GM23338 (cell line): ENCODE measurements around the gene DLX2. TPM values are rescaled to one million over a fixed set of nuclear protein-coding genes. Genes with fewer than 3 reads are reported as not detected.

Experiments used
- ATAC-seq: fragments of 200-7000 bp; cut with Tn5 transposase; 3 replicates; pipeline ENCODE4 v1.9.1; 2020
- DNase-seq: peaks from one replicate; pipeline ENCODE4 v3.0.0-alpha.2; 2015; ENCODE audit warnings: low spot score
- H2AFZ ChIP-seq: fragments of 200-600 bp; sonication (generic); 2 replicates; pipeline ENCODE4 v1.8.0; 2016; ENCODE audit warnings: antibody characterized with exemption, mild to moderate bottlenecking, moderate library complexity
- H3F3A ChIP-seq: fragments of 200-600 bp; sonication (generic); replicated peaks from 2 replicates; pipeline ENCODE4 v1.8.0; 2017; ENCODE audit warnings: antibody characterized with exemption, mixed run types, low read depth
- H3K27ac ChIP-seq: fragments of 200-600 bp; sonication (generic); 2 replicates; pipeline ENCODE4 v1.6.1; 2016; ENCODE audit warnings: low read depth
- H3K27me3 ChIP-seq: fragments of 200-600 bp; sonication (generic); 2 replicates; pipeline ENCODE4 v1.8.0; 2016; ENCODE audit warnings: mild to moderate bottlenecking, mixed run types, moderate library complexity; ENCODE audit not compliant: insufficient read depth
- H3K36me3 ChIP-seq: fragments of 200-600 bp; sonication (generic); 2 replicates; pipeline ENCODE4 v1.8.0; 2016; ENCODE audit warnings: mild to moderate bottlenecking; ENCODE audit not compliant: insufficient read depth
- H3K4me1 ChIP-seq: fragments of 200-600 bp; sonication (generic); 2 replicates; pipeline ENCODE4 v1.8.0; 2016; ENCODE audit warnings: mild to moderate bottlenecking, moderate library complexity; ENCODE audit not compliant: insufficient read depth
- H3K4me2 ChIP-seq: fragments of 200-600 bp; sonication (generic); 2 replicates; pipeline ENCODE4 v1.7.1; 2017; ENCODE audit warnings: mixed run types
- H3K4me3 ChIP-seq: fragments of 200-600 bp; sonication (generic); 2 replicates; pipeline ENCODE4 v1.6.1; 2016; ENCODE audit warnings: mixed run types
- H3K79me2 ChIP-seq: fragments of 200-600 bp; sonication (generic); replicated peaks from 2 replicates; pipeline ENCODE4 v1.8.0; 2017; ENCODE audit warnings: mild to moderate bottlenecking; ENCODE audit not compliant: insufficient read depth
- H3K9me2 ChIP-seq: fragments of 200-600 bp; sonication (generic); 2 replicates; pipeline ENCODE4 v1.8.0; 2017; ENCODE audit not compliant: insufficient read depth
- H4K20me1 ChIP-seq: fragments of 200-600 bp; sonication (generic); replicated peaks from 2 replicates; pipeline ENCODE4 v1.8.0; 2017; ENCODE audit warnings: mild to moderate bottlenecking; ENCODE audit not compliant: insufficient read depth
- H3K27ac Mint-ChIP-seq: 2 replicates; pipeline ENCODE4 v1.8.0; 2020; ENCODE audit warnings: inconsistent platforms, mild to moderate bottlenecking, moderate library complexity, mixed read lengths
- H3K27me3 Mint-ChIP-seq: 3 replicates; pipeline ENCODE4 v1.8.0; 2022; ENCODE audit warnings: low read depth, mild to moderate bottlenecking, moderate library complexity, mixed read lengths, inconsistent platforms; ENCODE audit not compliant: insufficient read depth, poor library complexity
- H3K36me3 Mint-ChIP-seq: 3 replicates; pipeline ENCODE4 v1.8.0; 2021; ENCODE audit warnings: low read depth, mild to moderate bottlenecking, inconsistent platforms, moderate library complexity, mixed read lengths
- H3K4me1 Mint-ChIP-seq: 3 replicates; pipeline ENCODE4 v1.8.0; 2020; ENCODE audit warnings: mild to moderate bottlenecking, inconsistent platforms, mixed read lengths
- H3K4me3 Mint-ChIP-seq: 3 replicates; pipeline ENCODE4 v1.8.0; 2021; ENCODE audit warnings: moderate library complexity, mild to moderate bottlenecking, inconsistent platforms, mixed read lengths
- H3K9me3 Mint-ChIP-seq: 3 replicates; pipeline ENCODE4 v1.8.0; 2020; ENCODE audit warnings: moderate library complexity, mild to moderate bottlenecking, inconsistent platforms, mixed read lengths
- CREB1 ChIP-seq: fragments of 250-450 bp; sonication (Bioruptor Pico); IDR thresholded peaks from 2 replicates; pipeline ENCODE4 v1.5.0; 2020; ENCODE audit warnings: low read depth, mild to moderate bottlenecking, moderate library complexity
- CTCF ChIP-seq, 2 experiments: fragments of 200-600 bp in 1 of 2; sonication (generic) in 1 of 2; conservative IDR thresholded peaks; 2 replicates each; pipeline versions ENCODE4 v1.5.1 to v1.6.1; 2016 to 2017; ENCODE audit warnings: antibody characterized with exemption in 2 of 2, low read depth in 2 of 2, mild to moderate bottlenecking in 2 of 2, moderate library complexity in 1 of 2
- EZH2 ChIP-seq: fragments of 200-600 bp; sonication (generic); IDR thresholded peaks from one replicate; pipeline ENCODE4 v1.8.0; 2017; ENCODE audit warnings: antibody characterized with exemption, mild to moderate bottlenecking, low read depth; ENCODE audit not compliant: unreplicated experiment
- NANOG ChIP-seq: IDR thresholded peaks from 2 replicates; pipeline ENCODE4 v1.6.1; 2016; ENCODE audit warnings: antibody characterized with exemption, borderline replicate concordance
- REST ChIP-seq: IDR thresholded peaks from one replicate; pipeline ENCODE4 v1.6.1; 2018; ENCODE audit warnings: antibody characterized with exemption; ENCODE audit not compliant: unreplicated experiment
- STAT1 ChIP-seq: IDR thresholded peaks from one replicate; pipeline ENCODE4 v1.6.1; 2016; ENCODE audit warnings: antibody characterized with exemption; ENCODE audit not compliant: unreplicated experiment
- polyA plus RNA-seq: library from polyadenylated mRNA; unstranded; fragments of >200 nt; fragmentation: Nextera tagmentation; extraction: Ambion mirVana; gene quantifications from 2 replicates; pipeline ENCODE4 v1.2.1, GENCODE V29; 2016
- total RNA-seq: library from RNA; depleted of rRNA; stranded (reverse); fragments of >200 nt; shearing (Covaris generic); gene quantifications from 2 replicates; pipeline ENCODE4 v1.2.3, GENCODE V29; 2014

Gene DLX2
- total and polyA plus RNA-seq, 2 experiments from 2014 or later, result 0.08 to 0.24 TPM

- TF ChIP-seq EZH2 (peak; percentile 66), STAT1 (no peak)
- Histone ChIP-seq H3K79me2 (no peaks in the 10 kb centered on the region), H3K9me2 (no peaks in the 10 kb centered on the region), H2AFZ (peak overlapping the region; percentile 59; the same call in 1 of the 2 replicates), H3K4me1 (peaks cover 37% of the 10 kb centered on the region), H3F3A (peaks cover 43% of the 10 kb centered on the region; the same call in 1 of the 2 replicates), H3K36me3 (no peaks in the 10 kb centered on the region), H3K4me3 (peak overlapping the region; percentile 52), H3K27ac (no peak overlapping the region), H4K20me1 (peaks cover 16% of the 10 kb centered on the region; the same call in 1 of the 2 replicates), H3K4me2 (peak overlapping the region; percentile 80), H3K27me3 (peaks cover 98% of the 10 kb centered on the region)
- Mint-ChIP-seq H3K9me3 (peaks cover 3% of the 10 kb centered on the region; the same call in 1 of the 3 replicates), H3K4me1 (peaks cover 47% of the 10 kb centered on the region), H3K36me3 (peaks cover 3% of the 10 kb centered on the region; the same call in 1 of the 3 replicates), H3K4me3 (peak overlapping the region; percentile 65), H3K27me3 (peaks cover 96% of the 10 kb centered on the region), H3K27ac (no peak overlapping the region)
- DNase-seq (peak; percentile 42), ATAC-seq (no peak)
Observed at GRCh38 chr2:172105471-172106107, 2.9 kb upstream of the DLX2 start.

DNA sequence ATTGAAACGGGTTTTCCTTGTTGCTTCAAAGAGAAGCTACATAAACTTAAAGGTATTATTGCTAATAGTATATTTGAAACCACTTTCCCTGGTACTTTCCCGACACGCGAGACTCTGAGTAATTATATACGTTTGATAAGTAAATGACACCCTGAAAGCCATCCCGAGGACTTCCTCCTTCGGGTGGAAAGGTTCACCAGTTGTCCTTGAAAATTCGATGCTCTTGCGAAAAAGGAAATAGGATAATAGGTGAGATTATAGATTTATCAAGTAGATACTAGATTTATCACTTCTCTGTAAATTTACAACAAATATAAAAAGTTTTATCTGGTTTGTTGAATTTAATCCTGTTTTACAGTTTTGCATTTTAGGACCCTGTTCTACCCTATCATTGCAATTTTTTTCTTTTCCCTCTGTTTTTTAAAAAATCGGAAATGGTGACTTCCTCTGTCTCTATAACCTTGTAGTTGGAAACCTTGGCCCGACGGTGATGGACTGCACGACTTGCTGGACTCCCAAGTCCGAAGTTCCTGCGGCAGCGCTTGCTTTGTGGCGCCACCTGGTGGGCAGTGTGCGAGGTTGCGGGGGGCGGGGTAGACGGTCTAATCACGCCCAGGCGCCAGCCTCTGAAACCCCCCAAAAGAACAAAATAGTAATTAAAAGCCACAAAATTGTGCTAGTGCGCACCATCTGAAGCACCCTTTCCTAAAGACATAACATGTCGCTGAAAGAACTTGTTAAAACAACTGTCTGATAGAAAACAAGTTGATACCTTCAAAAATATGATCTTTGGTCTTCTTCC is 972 bp upstream of the DLX2 start:
- Histone ChIP-seq H3K4me1 (peaks cover 38% of the 10 kb centered on the region), H3K79me2 (no peaks in the 10 kb centered on the region), H3F3A (peaks cover 34% of the 10 kb centered on the region; the same call in 1 of the 2 replicates), H2AFZ (no peak overlapping the region), H3K27ac (no peak overlapping the region), H3K4me3 (peak overlapping the region; percentile 62), H4K20me1 (peaks cover 20% of the 10 kb centered on the region; the same call in 1 of the 2 replicates), H3K36me3 (no peaks in the 10 kb centered on the region), H3K4me2 (peak overlapping the region; percentile 93), H3K9me2 (no peaks in the 10 kb centered on the region), H3K27me3 (peaks cover 98% of the 10 kb centered on the region)
- H3K4me1 Mint-ChIP-seq, result peaks cover 41% of the 10 kb centered on the region
- peaks cover 3% of the 10 kb centered on the region; the same call in 1 of the 3 replicates for H3K36me3 Mint-ChIP-seq
- H3K27me3 Mint-ChIP-seq, result peaks cover 99% of the 10 kb centered on the region
- H3K9me3 Mint-ChIP-seq, result peaks cover 3% of the 10 kb centered on the region; the same call in 1 of the 3 replicates
- peak; percentile 9 for ATAC-seq
- TF ChIP-seq NANOG (no peak), EZH2 (peak; percentile 46), CTCF (conservative IDR thresholded peaks at IDR 0.05; ENCODE audit: low read depth in 2 of 2) (peak; percentile 93 to 97)
- H3K27ac Mint-ChIP-seq, result no peak overlapping the region
- H3K4me3 Mint-ChIP-seq, result peak overlapping the region; percentile 74
- peak; percentile 88 for DNase-seq

DNA sequence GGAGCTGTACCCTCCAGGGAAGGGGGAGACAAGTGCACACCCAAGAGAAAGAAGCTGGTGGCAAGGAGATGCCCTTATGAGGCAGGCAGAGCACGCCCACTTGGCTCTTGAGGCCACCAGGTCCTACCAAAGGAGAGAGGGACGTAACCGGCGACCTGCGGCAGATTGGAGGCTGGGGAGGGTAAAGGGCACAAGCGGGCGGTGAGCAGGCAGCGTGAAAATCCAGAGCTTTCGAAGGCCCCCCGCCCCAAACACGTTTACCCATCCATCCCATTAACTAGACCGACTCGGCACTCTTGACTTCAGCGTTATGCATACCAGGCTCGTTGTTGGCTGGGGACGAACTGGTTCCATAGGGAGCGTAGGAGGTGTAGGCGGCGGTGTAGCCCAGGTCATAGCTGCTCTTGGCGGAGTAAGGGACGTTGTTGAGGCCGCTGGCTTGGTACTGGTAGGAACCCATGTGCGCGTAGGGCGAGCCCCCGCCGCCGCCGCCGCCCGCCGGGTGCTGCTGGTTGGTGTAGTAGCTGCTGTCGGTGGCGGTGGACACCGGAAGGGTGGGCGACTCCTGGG is 794 bp downstream of the DLX2 start:
- H3K27me3 Mint-ChIP-seq, result peaks cover 99% of the 10 kb centered on the region
- no peaks in the 10 kb centered on the region for H3K36me3 Mint-ChIP-seq
- peak overlapping the region; percentile 74 for H3K4me3 Mint-ChIP-seq
- DNase-seq (peak; percentile 70), ATAC-seq (peak; percentile 8)
- peaks cover 34% of the 10 kb centered on the region for H3F3A ChIP-seq
- H3K27ac ChIP-seq, result no peak overlapping the region
- no peaks in the 10 kb centered on the region for H3K9me3 Mint-ChIP-seq
- H3K27me3 ChIP-seq, result peaks cover 98% of the 10 kb centered on the region
- H3K4me1 Mint-ChIP-seq, result peaks cover 37% of the 10 kb centered on the region
- H3K27ac Mint-ChIP-seq, result no peak overlapping the region
- no peaks in the 10 kb centered on the region for H3K79me2 ChIP-seq
- H3K4me1 ChIP-seq, result peaks cover 51% of the 10 kb centered on the region
- peak overlapping the region; percentile 62 for H3K4me3 ChIP-seq
- peak overlapping the region; percentile 89 for H2AFZ ChIP-seq
- no peaks in the 10 kb centered on the region for H3K36me3 ChIP-seq
- H3K4me2 ChIP-seq, result peak overlapping the region; percentile 93
- peak; percentile 83 for TF ChIP-seq EZH2
- no peak for TF ChIP-seq CREB1 (CRISPR knock-in tag)
- TF ChIP-seq REST, result no peak
- H4K20me1 ChIP-seq, result peaks cover 16% of the 10 kb centered on the region; the same call in 1 of the 2 replicates
- no peaks in the 10 kb centered on the region for H3K9me2 ChIP-seq
